Ovary (tissue), 1 donor: ENCODE measurements around the gene RHOC.

Experiments used
- EP300 ChIP-seq: sonication (generic); formaldehyde crosslinking; IDR thresholded peaks from one replicate; pipeline ENCODE4 v1.6.1; 2017; ENCODE audit warnings: antibody characterized with exemption
- POLR2A ChIP-seq: fragments of 450-650 bp; IDR thresholded peaks from one replicate; pipeline ENCODE4 v1.6.1; 2017; ENCODE audit warnings: antibody characterized with exemption, mild to moderate bottlenecking, moderate library complexity

DNA sequence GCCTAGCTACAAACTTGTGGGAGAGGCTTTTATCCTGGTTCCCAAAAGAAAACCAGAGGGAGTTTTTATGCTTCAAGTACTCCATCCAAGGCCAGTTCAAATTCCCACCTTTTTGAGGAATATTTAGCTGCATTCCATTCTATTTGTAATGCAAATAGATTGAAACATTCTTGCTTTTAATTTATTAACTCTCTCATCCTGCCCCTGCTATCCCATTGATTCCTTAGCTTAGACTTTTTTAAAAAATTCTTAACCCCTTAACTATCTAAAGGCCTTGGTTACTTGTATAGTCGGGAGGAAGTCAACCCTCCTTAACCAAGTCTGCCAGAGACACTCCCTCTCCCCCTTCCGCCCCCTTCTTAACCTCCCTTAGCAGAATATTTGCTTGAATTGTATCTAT, 34.9 kb downstream of the RHOC start:
- TF ChIP-seq POLR2A (no peak), EP300 (no peak)
